HepG2 (cell line): ENCODE results near the gene PDE4D. TPM values are rescaled to one million over a fixed set of nuclear protein-coding genes. Genes with fewer than 3 reads are reported as not detected.

Experiments
- ATAC-seq: fragments of 200-7000 bp; cut with Tn5 transposase; 3 replicates; pipeline ENCODE4 v1.9.1; 2020; ENCODE audit warnings: mild to moderate bottlenecking, moderate library complexity
- BruUV-seq: library from RNA; stranded (reverse); fragments of 400-500 nt; replicated peaks from 2 replicates; lab custom pipeline; 2021; lab: Mats Ljungman, UMichigan
- CTCF ChIA-PET: fragments of 300-600 bp; formaldehyde crosslinking; extraction: SDS; loops from one replicate; lab custom pipeline; 2021; ENCODE audit warnings: low total read pairs, inconsistent platforms, low intra/inter-chr PET ratio; lab: Yijun Ruan, JAX
- POLR2A ChIA-PET: fragments of 350-600 bp; sonication (Branson Sonifier 250); formaldehyde crosslinking; loops from one replicate; lab custom pipeline; 2020; ENCODE audit warnings: antibody characterized with exemption, inconsistent platforms; lab: Yijun Ruan, JAX
- DNase-seq: peaks from one replicate; pipeline ENCODE4 v3.0.0-alpha.2; 2015; ENCODE audit warnings: low spot score
- FAIRE-seq: peaks from 3 replicates; lab custom pipeline; 2011; peaks lifted over from hg19 to GRCh38; lab: Jason Lieb, UNC
- H2AFZ ChIP-seq: one replicate; pipeline ENCODE4 v1.6.1; 2011; ENCODE audit warnings: low read length, inconsistent platforms
- H3K27ac ChIP-seq: fragments of 300-600 bp; 3 replicates; pipeline ENCODE4 v1.8.0; 2011; ENCODE audit warnings: mixed run types, mild to moderate bottlenecking, mixed read lengths, low read length, inconsistent platforms; ENCODE audit not compliant: insufficient read depth; ENCODE audit errors: extremely low read length
- H3K27me3 ChIP-seq, 2 experiments: fragments of 200-600 bp in 1 of 2; 2 replicates in 1 of 2; 3 replicates in 1 of 2; pipeline versions ENCODE4 v1.6.0 to v1.8.0; 2011; ENCODE audit warnings: low read length in 2 of 2, mild to moderate bottlenecking in 2 of 2, moderate library complexity in 2 of 2, inconsistent platforms in 1 of 2; ENCODE audit not compliant: insufficient read depth in 2 of 2, control insufficient read depth in 1 of 2
- H3K36me3 ChIP-seq, 2 experiments: fragments of 200-600 bp in 1 of 2; replicated peaks in 1 of 2; 2 replicates in 1 of 2; 3 replicates in 1 of 2; pipeline versions ENCODE4 v1.5.1 to v1.8.0; 2011; ENCODE audit warnings: low read length in 2 of 2, inconsistent platforms in 1 of 2; ENCODE audit not compliant: insufficient read depth in 2 of 2, control insufficient read depth in 1 of 2
- H3K4me1 ChIP-seq: 2 replicates; pipeline ENCODE4 v1.5.1; 2012; ENCODE audit warnings: low read length, inconsistent platforms; ENCODE audit not compliant: insufficient read depth
- H3K4me2 ChIP-seq: 2 replicates; pipeline ENCODE4 v1.6.0; 2011; ENCODE audit warnings: low read depth, low read length, inconsistent platforms
- H3K4me3 ChIP-seq, 3 experiments: fragments of 200-600 bp in 1 of 3; sonication (generic), shearing (Covaris generic) in 1 of 3; replicated peaks in 1 of 3; 2 replicates each; pipeline ENCODE4 v1.5.1; 2011 to 2016; ENCODE audit warnings: low read length in 3 of 3, inconsistent platforms in 2 of 3, low read depth in 2 of 3, mild to moderate bottlenecking in 2 of 3, control low read depth in 1 of 3, mixed read lengths in 1 of 3; ENCODE audit not compliant: insufficient read depth in 1 of 3
- H3K79me2 ChIP-seq: one replicate; pipeline ENCODE4 v1.6.1; 2011; ENCODE audit warnings: low read length, inconsistent platforms; ENCODE audit not compliant: insufficient read depth
- H3K9ac ChIP-seq: 2 replicates; pipeline ENCODE4 v1.6.0; 2011; ENCODE audit warnings: mild to moderate bottlenecking, low read depth, low read length, inconsistent platforms; ENCODE audit not compliant: insufficient read depth
- H3K9me3 ChIP-seq: 2 replicates; pipeline ENCODE4 v1.5.1; 2012; ENCODE audit warnings: mild to moderate bottlenecking, low read length
- H4K20me1 ChIP-seq: 2 replicates; pipeline ENCODE4 v1.6.0; 2011; ENCODE audit warnings: inconsistent platforms, mild to moderate bottlenecking, low read length, moderate library complexity; ENCODE audit not compliant: insufficient read depth
- ATF6 ChIP-seq: sonication (generic); formaldehyde crosslinking; conservative IDR thresholded peaks from 2 replicates; pipeline ENCODE4 v1.4.0; 2020; ENCODE audit warnings: missing genetic modification reagents
- ESRRA ChIP-seq: sonication (generic); formaldehyde crosslinking; IDR thresholded peaks from 2 replicates; pipeline ENCODE4 v1.5.1; 2020; ENCODE audit warnings: mild to moderate bottlenecking, low read depth, missing genetic modification reagents
- JUN ChIP-seq: sonication (generic); formaldehyde crosslinking; IDR thresholded peaks from 2 replicates; pipeline ENCODE4 v1.4.0; 2020; ENCODE audit warnings: mild to moderate bottlenecking, missing genetic modification reagents
- KDM6A ChIP-seq: IDR thresholded peaks from 2 replicates; pipeline ENCODE4 v1.6.1; 2016; ENCODE audit warnings: low read depth
- SMAD3 ChIP-seq: sonication (generic); formaldehyde crosslinking; IDR thresholded peaks from 2 replicates; pipeline ENCODE4 v1.4.0; 2020; ENCODE audit warnings: missing genetic modification reagents
- ZNF75D ChIP-seq: sonication (generic); formaldehyde crosslinking; IDR thresholded peaks from 2 replicates; pipeline ENCODE4 v1.8.1; 2023; ENCODE audit warnings: missing genetic modification reagents, mild to moderate bottlenecking, borderline replicate concordance
- WGBS: methylation state at CpG from one replicate; pipeline ENCODE4 v1.1.6; 2017; ENCODE audit warnings: low lambda C conversion rate; 5-methylcytosine and 5-hydroxymethylcytosine counted together
- in situ Hi-C: cut with HindIII; loops from 2 replicates; pipeline ENCODE4 v1.10.0; 2017; ENCODE audit warnings: low pct_unique_long_range_greater_than_20kb; ENCODE audit not compliant: extremely low pct_ligation_motif_present
- intact Hi-C: fragments of 100-400 bp; cut with micrococcal nuclease; formaldehyde crosslinking; loops from one replicate; pipeline ENCODE4 v1.10.0; 2022; ENCODE audit not compliant: unreplicated experiment
- polyA plus RNA-seq, 8 experiments: library from polyadenylated mRNA; depleted of rRNA in 3 of 8; stranded (reverse) in 7 of 8; unstranded in 1 of 8; fragments of >200 nt; fragmentation: Illumina TruSeq in 4 of 8; extraction: Trizol in 4 of 8; gene quantifications; 2 replicates each; pipeline versions ENCODE4 v1.2.1 to v1.2.3, GENCODE V29; 2011 to 2016; ENCODE audit warnings: low read depth in 4 of 8, missing spikeins in 1 of 8, mixed read lengths in 1 of 8; ENCODE audit not compliant: insufficient read depth in 1 of 8
- total RNA-seq, 5 experiments: library from RNA; depleted of rRNA; stranded (reverse); fragments of >200 nt; fragmentation: Illumina TruSeq; extraction: Trizol; gene quantifications; 2 replicates each; pipeline ENCODE4 v1.2.3, GENCODE V29; 2016; ENCODE audit warnings: low read depth in 1 of 5
- TF ChIP-seq, protein P1 (sequence below): sonication (generic); formaldehyde crosslinking; IDR thresholded peaks from 2 replicates; pipeline ENCODE4 v1.4.0; 2020; ENCODE audit warnings: missing genetic modification reagents, borderline replicate concordance
- TF ChIP-seq, protein P2 (sequence below): sonication (generic); formaldehyde crosslinking; IDR thresholded peaks from 2 replicates; pipeline ENCODE4 v1.4.0; 2020; ENCODE audit warnings: missing genetic modification reagents, borderline replicate concordance
- TF ChIP-seq, protein P3 (sequence below): sonication (generic); formaldehyde crosslinking; IDR thresholded peaks from 2 replicates; pipeline ENCODE4 v1.8.1; 2023; ENCODE audit warnings: mild to moderate bottlenecking, missing genetic modification reagents

Gene PDE4D
- total and polyA plus RNA-seq, 2 of the 13 experiments (the other 11 are each of a cell fraction or from before 2014, with no cell fraction given), result 7.0 to 12.2 TPM

GRCh38 chr5:59178071-59178470, 715.5 kb downstream of the PDE4D start:
- intact Hi-C loops, result no loop called here
- DNase-seq, result no peak
- ATAC-seq, result no peak
- Histone ChIP-seq H3K27me3 (no peaks in the 10 kb centered on the region), H3K36me3 (no peaks in the 10 kb centered on the region), H3K79me2 (no peaks in the 10 kb centered on the region), H3K4me2 (no peak overlapping the region), H3K27ac (no peak overlapping the region), H3K9me3 (no peaks in the 10 kb centered on the region), H2AFZ (no peak overlapping the region), H3K9ac (no peak overlapping the region), H3K4me1 (no peaks in the 10 kb centered on the region), H3K4me3 (no peak overlapping the region), H4K20me1 (no peaks in the 10 kb centered on the region)
- no peak for FAIRE-seq
- ChIA-PET CTCF (no interaction called here), POLR2A (no interaction called here)
- 22% methylated on average over 2 of the region's 2 CpGs for WGBS
- in situ Hi-C loops, result loop anchor here (5.0 kb wide), 1 partner anchor 291 kb away; no protein-coding TSS in a partner anchor
- BruUV-seq, result no TSS peak
- TF ChIP-seq, protein P1, sequence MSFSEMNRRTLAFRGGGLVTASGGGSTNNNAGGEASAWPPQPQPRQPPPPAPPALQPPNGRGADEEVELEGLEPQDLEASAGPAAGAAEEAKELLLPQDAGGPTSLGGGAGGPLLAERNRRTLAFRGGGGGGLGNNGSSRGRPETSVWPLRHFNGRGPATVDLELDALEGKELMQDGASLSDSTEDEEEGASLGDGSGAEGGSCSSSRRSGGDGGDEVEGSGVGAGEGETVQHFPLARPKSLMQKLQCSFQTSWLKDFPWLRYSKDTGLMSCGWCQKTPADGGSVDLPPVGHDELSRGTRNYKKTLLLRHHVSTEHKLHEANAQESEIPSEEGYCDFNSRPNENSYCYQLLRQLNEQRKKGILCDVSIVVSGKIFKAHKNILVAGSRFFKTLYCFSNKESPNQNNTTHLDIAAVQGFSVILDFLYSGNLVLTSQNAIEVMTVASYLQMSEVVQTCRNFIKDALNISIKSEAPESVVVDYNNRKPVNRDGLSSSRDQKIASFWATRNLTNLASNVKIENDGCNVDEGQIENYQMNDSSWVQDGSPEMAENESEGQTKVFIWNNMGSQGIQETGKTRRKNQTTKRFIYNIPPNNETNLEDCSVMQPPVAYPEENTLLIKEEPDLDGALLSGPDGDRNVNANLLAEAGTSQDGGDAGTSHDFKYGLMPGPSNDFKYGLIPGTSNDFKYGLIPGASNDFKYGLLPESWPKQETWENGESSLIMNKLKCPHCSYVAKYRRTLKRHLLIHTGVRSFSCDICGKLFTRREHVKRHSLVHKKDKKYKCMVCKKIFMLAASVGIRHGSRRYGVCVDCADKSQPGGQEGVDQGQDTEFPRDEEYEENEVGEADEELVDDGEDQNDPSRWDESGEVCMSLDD, result no peak
- TF ChIP-seq, protein P2, sequence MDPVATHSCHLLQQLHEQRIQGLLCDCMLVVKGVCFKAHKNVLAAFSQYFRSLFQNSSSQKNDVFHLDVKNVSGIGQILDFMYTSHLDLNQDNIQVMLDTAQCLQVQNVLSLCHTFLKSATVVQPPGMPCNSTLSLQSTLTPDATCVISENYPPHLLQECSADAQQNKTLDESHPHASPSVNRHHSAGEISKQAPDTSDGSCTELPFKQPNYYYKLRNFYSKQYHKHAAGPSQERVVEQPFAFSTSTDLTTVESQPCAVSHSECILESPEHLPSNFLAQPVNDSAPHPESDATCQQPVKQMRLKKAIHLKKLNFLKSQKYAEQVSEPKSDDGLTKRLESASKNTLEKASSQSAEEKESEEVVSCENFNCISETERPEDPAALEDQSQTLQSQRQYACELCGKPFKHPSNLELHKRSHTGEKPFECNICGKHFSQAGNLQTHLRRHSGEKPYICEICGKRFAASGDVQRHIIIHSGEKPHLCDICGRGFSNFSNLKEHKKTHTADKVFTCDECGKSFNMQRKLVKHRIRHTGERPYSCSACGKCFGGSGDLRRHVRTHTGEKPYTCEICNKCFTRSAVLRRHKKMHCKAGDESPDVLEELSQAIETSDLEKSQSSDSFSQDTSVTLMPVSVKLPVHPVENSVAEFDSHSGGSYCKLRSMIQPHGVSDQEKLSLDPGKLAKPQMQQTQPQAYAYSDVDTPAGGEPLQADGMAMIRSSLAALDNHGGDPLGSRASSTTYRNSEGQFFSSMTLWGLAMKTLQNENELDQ, result no peak
- TF ChIP-seq, protein P3, sequence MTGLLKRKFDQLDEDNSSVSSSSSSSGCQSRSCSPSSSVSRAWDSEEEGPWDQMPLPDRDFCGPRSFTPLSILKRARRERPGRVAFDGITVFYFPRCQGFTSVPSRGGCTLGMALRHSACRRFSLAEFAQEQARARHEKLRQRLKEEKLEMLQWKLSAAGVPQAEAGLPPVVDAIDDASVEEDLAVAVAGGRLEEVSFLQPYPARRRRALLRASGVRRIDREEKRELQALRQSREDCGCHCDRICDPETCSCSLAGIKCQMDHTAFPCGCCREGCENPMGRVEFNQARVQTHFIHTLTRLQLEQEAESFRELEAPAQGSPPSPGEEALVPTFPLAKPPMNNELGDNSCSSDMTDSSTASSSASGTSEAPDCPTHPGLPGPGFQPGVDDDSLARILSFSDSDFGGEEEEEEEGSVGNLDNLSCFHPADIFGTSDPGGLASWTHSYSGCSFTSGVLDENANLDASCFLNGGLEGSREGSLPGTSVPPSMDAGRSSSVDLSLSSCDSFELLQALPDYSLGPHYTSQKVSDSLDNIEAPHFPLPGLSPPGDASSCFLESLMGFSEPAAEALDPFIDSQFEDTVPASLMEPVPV (CRISPR knock-in tag), result no peak
- TF ChIP-seq KDM6A (CRISPR knock-in tag), result no peak
- no peak for TF ChIP-seq ESRRA (CRISPR knock-in tag)
- TF ChIP-seq ZNF75D, result no peak
- no peak for TF ChIP-seq SMAD3 (CRISPR knock-in tag)
- TF ChIP-seq JUN (CRISPR knock-in tag), result no peak
- no peak for TF ChIP-seq ATF6 (CRISPR knock-in tag)
